ENCODE data around the gene OPCML. TPM values are rescaled to one million over a fixed set of nuclear protein-coding genes. Genes with fewer than 3 reads are reported as not detected.

The OPCML gene
- total and polyA plus RNA-seq, 2 donors (not counting 1 experiment from before 2014, with no cell fraction given) = 0.99 to 2.8 TPM

DNA sequence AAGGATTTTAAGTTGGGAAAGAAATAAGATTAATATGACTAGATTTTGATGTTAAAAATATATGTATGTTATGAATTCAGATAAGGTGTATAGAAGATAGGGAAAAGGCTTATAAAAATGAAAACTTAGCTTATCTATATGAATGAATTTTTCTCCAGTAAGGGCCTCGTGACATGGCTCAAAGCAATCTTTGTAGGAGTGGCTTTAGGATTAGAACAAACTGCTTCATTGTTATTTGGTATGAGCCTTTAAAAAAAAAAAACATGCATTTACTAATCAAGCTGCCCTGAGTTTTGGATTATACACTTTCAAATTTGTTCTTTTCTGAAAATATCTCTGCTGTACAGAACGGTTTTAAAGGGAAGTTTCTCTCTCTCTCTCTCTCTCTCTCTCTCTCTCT, 905.9 kb downstream of the OPCML start:
- no peak overlapping the region for H3K27ac ChIP-seq (ENCODE audit: insufficient read depth, low read length)
- H3K27me3 ChIP-seq (ENCODE audit: control insufficient read depth, insufficient read depth, low read length) = no peaks in the 10 kb centered on the region
- H3K4me1 ChIP-seq (ENCODE audit: control insufficient read depth, extremely low read depth, insufficient read depth, low read length) = no peaks in the 10 kb centered on the region
- H4K20me1 ChIP-seq (ENCODE audit: control insufficient read depth, extremely low read depth, insufficient read depth, low read length) = no peaks in the 10 kb centered on the region
- no peak for DNase-seq (ENCODE audit: low read depth in 2 of 2)
- no peaks in the 10 kb centered on the region for H3K36me3 ChIP-seq (ENCODE audit: control insufficient read depth, insufficient read depth, low read length)
- TF ChIP-seq EZH2 (IDR thresholded peaks at IDR 0.05; ENCODE audit: low read length, missing control alignments) = no peak
- TF ChIP-seq, protein P1, sequence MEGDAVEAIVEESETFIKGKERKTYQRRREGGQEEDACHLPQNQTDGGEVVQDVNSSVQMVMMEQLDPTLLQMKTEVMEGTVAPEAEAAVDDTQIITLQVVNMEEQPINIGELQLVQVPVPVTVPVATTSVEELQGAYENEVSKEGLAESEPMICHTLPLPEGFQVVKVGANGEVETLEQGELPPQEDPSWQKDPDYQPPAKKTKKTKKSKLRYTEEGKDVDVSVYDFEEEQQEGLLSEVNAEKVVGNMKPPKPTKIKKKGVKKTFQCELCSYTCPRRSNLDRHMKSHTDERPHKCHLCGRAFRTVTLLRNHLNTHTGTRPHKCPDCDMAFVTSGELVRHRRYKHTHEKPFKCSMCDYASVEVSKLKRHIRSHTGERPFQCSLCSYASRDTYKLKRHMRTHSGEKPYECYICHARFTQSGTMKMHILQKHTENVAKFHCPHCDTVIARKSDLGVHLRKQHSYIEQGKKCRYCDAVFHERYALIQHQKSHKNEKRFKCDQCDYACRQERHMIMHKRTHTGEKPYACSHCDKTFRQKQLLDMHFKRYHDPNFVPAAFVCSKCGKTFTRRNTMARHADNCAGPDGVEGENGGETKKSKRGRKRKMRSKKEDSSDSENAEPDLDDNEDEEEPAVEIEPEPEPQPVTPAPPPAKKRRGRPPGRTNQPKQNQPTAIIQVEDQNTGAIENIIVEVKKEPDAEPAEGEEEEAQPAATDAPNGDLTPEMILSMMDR (conservative IDR thresholded peaks at IDR 0.05 in 1 of 2, IDR thresholded peaks at IDR 0.05 in 1 of 2; ENCODE audit: low read depth in 1 of 2, low read length in 2 of 2) = no peak
- H2AFZ ChIP-seq (ENCODE audit: low read length) = no peak overlapping the region
- H3K4me3 ChIP-seq (replicated peaks in 1 of 4; ENCODE audit: control extremely low read depth in 1 of 4, insufficient read depth in 1 of 4, low read depth in 3 of 4, low read length in 4 of 4) = no peak overlapping the region
- H3K79me2 ChIP-seq (ENCODE audit: control insufficient read depth, insufficient read depth, low read length) = no peaks in the 10 kb centered on the region
- H3K4me2 ChIP-seq (ENCODE audit: extremely low read depth, insufficient read depth, low read length) = no peak overlapping the region
- no peaks in the 10 kb centered on the region for H3K9me3 ChIP-seq (ENCODE audit: control insufficient read depth, insufficient read depth, low read depth, low read length)
- H3K9ac ChIP-seq (ENCODE audit: insufficient read depth, low read length) = no peak overlapping the region

DNA sequence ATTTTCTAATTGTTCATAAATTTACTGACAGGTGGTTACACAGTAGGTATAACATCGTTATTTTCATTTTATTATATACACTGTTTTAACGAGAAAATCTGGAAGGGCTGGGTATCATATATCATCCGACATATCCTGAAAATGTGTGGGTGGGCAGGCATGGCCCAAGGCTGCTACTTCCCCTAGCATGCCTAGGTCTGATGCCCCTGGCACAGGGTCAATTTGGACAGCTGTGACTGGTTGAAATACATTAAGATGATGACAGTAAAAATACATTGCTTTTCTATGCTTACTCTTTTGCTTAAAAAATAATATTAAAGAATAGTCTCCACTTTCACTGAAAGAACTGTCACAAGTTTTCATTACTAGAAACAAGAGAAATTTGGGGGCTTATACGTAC, 908.8 kb downstream of the OPCML start:
- Histone ChIP-seq H2AFZ (ENCODE audit: low read length) (no peak overlapping the region), H3K27me3 (ENCODE audit: control insufficient read depth, insufficient read depth, low read length) (no peaks in the 10 kb centered on the region), H3K4me3 (replicated peaks in 1 of 4; ENCODE audit: control extremely low read depth in 1 of 4, insufficient read depth in 1 of 4, low read depth in 3 of 4, low read length in 4 of 4) (no peak overlapping the region), H3K9ac (ENCODE audit: insufficient read depth, low read length) (no peak overlapping the region), H3K4me2 (ENCODE audit: extremely low read depth, insufficient read depth, low read length) (no peak overlapping the region), H3K36me3 (ENCODE audit: control insufficient read depth, insufficient read depth, low read length) (no peaks in the 10 kb centered on the region), H3K79me2 (ENCODE audit: control insufficient read depth, insufficient read depth, low read length) (no peaks in the 10 kb centered on the region), H3K4me1 (ENCODE audit: control insufficient read depth, extremely low read depth, insufficient read depth, low read length) (no peaks in the 10 kb centered on the region), H3K27ac (ENCODE audit: insufficient read depth, low read length) (no peak overlapping the region), H4K20me1 (ENCODE audit: control insufficient read depth, extremely low read depth, insufficient read depth, low read length) (no peaks in the 10 kb centered on the region), H3K9me3 (ENCODE audit: control insufficient read depth, insufficient read depth, low read depth, low read length) (no peaks in the 10 kb centered on the region)
- no peak for DNase-seq (ENCODE audit: low read depth in 2 of 2)
- TF ChIP-seq, protein P1 (conservative IDR thresholded peaks at IDR 0.05 in 1 of 2, IDR thresholded peaks at IDR 0.05 in 1 of 2; ENCODE audit: low read depth in 1 of 2, low read length in 2 of 2) = no peak
- no peak for TF ChIP-seq EZH2 (IDR thresholded peaks at IDR 0.05; ENCODE audit: low read length, missing control alignments)

DNA sequence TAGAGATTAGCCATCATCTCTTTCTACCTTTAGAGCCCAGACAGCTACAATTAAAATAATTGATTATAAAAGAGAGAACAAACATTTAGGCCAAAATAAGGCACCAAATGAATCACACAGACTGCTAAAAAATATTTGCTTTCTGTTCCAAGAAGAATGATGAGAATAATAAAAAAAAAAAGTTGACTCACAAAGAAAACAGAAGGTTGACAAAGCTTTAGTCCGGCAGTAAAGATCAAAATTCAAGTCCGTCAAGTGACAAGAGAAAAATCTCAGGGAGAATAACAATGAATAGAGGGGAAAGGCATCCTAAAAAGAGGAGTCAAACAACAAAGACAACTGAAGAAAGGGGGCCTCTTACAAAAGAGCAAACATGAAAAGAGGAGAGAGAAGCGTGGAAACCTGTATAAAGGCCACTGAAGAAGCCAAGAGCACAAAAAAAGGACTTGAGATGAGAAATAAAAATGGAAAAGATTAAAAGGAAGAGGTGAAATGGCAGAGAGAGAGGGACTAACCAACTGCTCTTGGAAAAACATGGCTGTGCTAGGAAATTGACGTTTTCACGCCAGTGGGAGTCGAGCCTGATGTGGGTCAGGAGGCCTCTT, 910.2 kb downstream of the OPCML start:
- TF ChIP-seq EZH2 (IDR thresholded peaks at IDR 0.05; ENCODE audit: low read length, missing control alignments) = no peak
- TF ChIP-seq, protein P1 (conservative IDR thresholded peaks at IDR 0.05 in 1 of 2, IDR thresholded peaks at IDR 0.05 in 1 of 2; ENCODE audit: low read depth in 1 of 2, low read length in 2 of 2) = no peak
- H3K79me2 ChIP-seq (ENCODE audit: control insufficient read depth, insufficient read depth, low read length) = no peaks in the 10 kb centered on the region
- no peaks in the 10 kb centered on the region for H3K9me3 ChIP-seq (ENCODE audit: control insufficient read depth, insufficient read depth, low read depth, low read length)
- H4K20me1 ChIP-seq (ENCODE audit: control insufficient read depth, extremely low read depth, insufficient read depth, low read length) = no peaks in the 10 kb centered on the region
- H3K36me3 ChIP-seq (ENCODE audit: control insufficient read depth, insufficient read depth, low read length) = no peaks in the 10 kb centered on the region
- H3K4me2 ChIP-seq (ENCODE audit: extremely low read depth, insufficient read depth, low read length) = no peak overlapping the region
- peak in 1 of 2 donors; percentile 44 for DNase-seq (ENCODE audit: low read depth in 2 of 2)
- no peak overlapping the region for H2AFZ ChIP-seq (ENCODE audit: low read length)
- no peak overlapping the region for H3K27ac ChIP-seq (ENCODE audit: insufficient read depth, low read length)
- no peaks in the 10 kb centered on the region for H3K4me1 ChIP-seq (ENCODE audit: control insufficient read depth, extremely low read depth, insufficient read depth, low read length)
- H3K9ac ChIP-seq (ENCODE audit: insufficient read depth, low read length) = no peak overlapping the region
- no peak overlapping the region for H3K4me3 ChIP-seq (replicated peaks in 1 of 4; ENCODE audit: control extremely low read depth in 1 of 4, insufficient read depth in 1 of 4, low read depth in 3 of 4, low read length in 4 of 4)
- no peaks in the 10 kb centered on the region for H3K27me3 ChIP-seq (ENCODE audit: control insufficient read depth, insufficient read depth, low read length)
